GM18951 (cell line): ENCODE measurements around the gene TRMT5.

Experiments
- POLR2A ChIP-seq: IDR thresholded peaks from 4 replicates; pipeline ENCODE4 v1.6.1; 2011; ENCODE audit warnings: mild to moderate bottlenecking; ENCODE audit not compliant: insufficient read length, insufficient read depth; ENCODE audit errors: extremely low read depth
- in situ Hi-C: fragments of 300-500 bp; cut with MboI; formaldehyde crosslinking; loops from one replicate; pipeline ENCODE4 v1.12.0; 2022; ENCODE audit warnings: low sequenced_read_pairs, mixed read lengths, inconsistent platforms; ENCODE audit not compliant: unreplicated experiment

TRMT5 gene

GRCh38 chr14:60977847-60978246 is 3.0 kb downstream of the TRMT5 start:
- TF ChIP-seq POLR2A = no peak
- in situ Hi-C loops = no loop called here

GRCh38 chr14:60975551-60975950 is 5.3 kb downstream of the TRMT5 start:
- in situ Hi-C loops = no loop called here

DNA sequence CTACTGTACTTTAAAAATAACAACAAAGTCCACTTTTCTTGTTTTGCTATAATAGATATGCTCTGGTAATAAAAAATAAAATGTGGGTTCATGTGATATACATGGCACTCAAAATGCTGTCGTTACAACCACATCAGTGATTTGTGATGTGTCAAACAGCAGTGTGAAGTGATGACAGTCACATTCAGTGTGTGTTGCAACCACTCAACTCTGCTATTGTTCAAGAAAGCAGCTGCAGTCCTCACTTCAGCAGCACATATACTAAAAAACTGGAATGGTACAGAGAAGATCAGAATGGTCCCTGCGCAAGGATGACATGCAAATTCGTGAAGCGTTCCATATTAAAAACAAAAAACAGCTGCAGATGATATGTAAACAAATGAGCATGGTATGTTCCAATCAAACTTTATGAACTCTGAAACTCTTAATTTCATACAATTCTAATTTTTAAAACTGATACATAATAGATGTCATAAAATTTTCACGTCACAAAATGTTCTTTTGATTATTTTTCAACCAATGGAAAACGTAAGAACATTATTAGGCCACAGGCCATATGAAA is 6.7 kb downstream of the TRMT5 start:
- in situ Hi-C loops = no loop called here
- no peak for TF ChIP-seq POLR2A

More at GRCh38 chr14:60975551-60975950, 5.3 kb downstream of the TRMT5 start:
- no peak for TF ChIP-seq POLR2A

DNA sequence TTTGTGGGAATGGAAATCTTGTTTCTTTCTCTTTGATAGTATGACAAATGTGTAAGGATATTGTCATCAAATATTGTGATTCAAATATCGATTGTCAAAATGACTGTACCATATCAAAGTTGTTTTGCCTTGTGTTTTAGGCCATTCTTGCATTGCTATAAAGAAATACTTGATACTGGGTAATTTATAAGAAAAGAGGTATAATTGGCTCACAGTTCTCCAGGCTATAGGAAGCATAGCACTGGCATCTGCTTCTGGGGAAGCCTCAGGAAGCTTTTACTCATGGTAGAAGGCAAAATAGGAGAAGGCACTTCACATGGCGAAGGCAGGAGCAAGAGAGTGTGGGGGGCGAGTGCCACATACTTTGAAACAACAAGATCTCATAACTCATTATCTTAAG is 7.8 kb downstream of the TRMT5 start:
- in situ Hi-C loops = no loop called here
- TF ChIP-seq POLR2A = no peak

DNA sequence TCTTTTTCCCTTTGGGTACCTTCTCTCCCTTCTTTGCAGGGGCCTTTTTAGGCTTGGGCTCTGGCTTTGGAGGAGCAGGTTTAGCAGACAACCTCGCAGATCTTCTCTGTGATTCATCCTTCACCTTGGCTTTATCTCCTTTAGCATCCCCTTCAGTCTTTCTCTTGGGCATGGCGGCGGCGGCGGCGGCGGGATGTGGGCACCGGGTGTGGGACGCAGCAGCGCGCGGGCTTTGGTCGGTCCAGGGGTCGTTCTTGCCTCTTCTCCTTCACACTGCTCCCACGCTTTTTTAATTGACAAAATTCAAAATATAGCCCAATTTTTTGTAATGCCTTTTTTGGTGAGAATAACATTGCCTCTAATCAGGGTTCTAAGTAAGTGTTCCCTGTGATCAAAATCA is 8.6 kb downstream of the TRMT5 start:
- TF ChIP-seq POLR2A = no peak
- in situ Hi-C loops = no loop called here

GRCh38 chr14:60971271-60971670 is 9.6 kb downstream of the TRMT5 start:
- in situ Hi-C loops = no loop called here
- TF ChIP-seq POLR2A = no peak

GRCh38 chr14:60970146-60970545 is 10.7 kb downstream of the TRMT5 start:
- in situ Hi-C loops = no loop called here
- TF ChIP-seq POLR2A = no peak

GRCh38 chr14:60968671-60969070 is 12.2 kb downstream of the TRMT5 start:
- in situ Hi-C loops = no loop called here
- no peak for TF ChIP-seq POLR2A

DNA sequence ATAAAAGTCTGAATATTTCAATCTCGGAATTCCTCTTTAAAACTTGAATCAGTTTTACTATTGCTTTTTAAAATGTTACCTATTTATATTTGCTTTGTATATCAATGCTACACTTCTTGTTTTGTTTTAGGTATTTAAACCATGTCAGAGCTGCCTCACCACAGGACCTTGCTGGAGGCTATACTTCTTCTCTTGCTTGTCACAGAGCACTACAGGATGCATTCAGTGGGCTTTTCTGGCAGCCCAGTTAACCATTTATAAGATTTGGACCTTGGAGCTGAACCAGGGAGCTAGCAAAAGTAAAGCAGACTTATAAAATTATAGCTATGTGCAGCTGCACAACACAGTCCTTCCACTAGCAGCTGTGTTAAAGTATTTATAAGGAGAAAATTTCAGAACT is 12.8 kb downstream of the TRMT5 start:
- no peak for TF ChIP-seq POLR2A
- in situ Hi-C loops = no loop called here

GRCh38 chr14:60965402-60965801 is 15.5 kb downstream of the TRMT5 start:
- TF ChIP-seq POLR2A = no peak
- in situ Hi-C loops = no loop called here

GRCh38 chr14:60964904-60965303 is 16.0 kb downstream of the TRMT5 start:
- TF ChIP-seq POLR2A = no peak
- in situ Hi-C loops = no loop called here

DNA sequence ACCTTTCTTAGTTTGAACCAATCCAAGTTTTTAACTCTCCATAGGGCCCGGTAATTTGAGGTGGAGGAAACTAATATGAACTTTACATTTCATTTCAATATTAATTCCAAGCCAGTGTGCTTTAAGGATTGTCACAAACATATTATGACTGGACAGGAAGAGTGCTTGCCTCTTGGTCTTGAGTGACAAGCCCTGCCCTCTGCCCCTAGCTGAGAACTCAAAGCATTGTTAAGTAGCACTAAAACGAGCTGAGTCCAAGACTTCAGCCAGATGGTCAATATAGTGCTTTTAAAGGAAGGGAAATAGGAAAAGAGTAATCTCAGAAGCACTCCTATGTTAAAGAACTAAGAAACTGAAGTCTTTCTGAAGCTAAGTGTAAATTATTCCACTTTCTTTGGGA is 17.1 kb downstream of the TRMT5 start:
- in situ Hi-C loops = no loop called here
- TF ChIP-seq POLR2A = no peak

DNA sequence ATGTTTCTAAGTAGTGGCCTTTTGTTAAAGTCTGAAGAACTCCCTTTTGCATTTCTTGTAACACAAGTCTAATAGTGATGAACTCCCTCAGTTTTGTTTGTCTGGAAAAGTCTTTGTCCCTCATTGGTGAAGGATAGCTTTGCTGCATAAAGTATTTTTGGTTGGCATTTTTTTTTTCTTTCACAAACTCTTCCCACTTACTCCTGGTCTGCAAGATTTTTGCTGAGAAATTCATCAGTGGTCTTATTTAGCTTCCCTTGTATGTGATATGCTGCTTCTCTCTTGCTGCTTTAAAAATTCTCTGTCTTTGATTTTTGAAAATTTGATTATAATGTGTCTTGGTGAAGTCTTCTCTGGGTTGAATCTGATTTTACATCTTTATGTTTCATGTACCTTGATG is 22.7 kb downstream of the TRMT5 start:
- no peak for TF ChIP-seq POLR2A
- in situ Hi-C loops = no loop called here

- no peak for TF ChIP-seq POLR2A
- in situ Hi-C loops = no loop called here
These were observed 24.2 kb downstream of the TRMT5 start for GRCh38 chr14:60956632-60957031.

DNA sequence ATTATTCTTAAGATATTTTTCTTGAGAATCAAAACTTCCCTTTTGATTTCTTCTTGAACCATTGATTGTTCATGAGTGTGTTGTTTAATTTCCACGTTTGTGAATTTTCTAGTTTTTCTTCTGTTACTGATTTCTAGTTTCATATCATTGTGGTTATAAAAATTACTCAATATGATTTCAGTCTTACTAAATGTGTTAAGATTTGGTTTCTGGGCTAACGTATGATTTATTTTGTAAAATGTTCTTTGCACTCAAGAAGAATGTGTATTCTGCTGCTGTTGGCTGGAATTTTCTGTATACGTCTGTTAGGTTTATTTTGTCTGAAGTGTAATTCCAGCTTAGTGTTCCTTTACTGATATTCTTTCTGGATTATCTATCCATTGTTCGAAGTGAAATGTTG is 24.7 kb downstream of the TRMT5 start:
- TF ChIP-seq POLR2A = no peak
- in situ Hi-C loops = no loop called here
